Middle frontal gyrus (tissue), 1 donor: ENCODE data around the gene CEP135.

Experiments used
- DNase-seq: peaks from one replicate; pipeline ENCODE4 v3.0.0-alpha.2; 2015; ENCODE audit warnings: low spot score; ENCODE audit errors: extremely low spot score

Gene CEP135

GRCh38 chr4:56077676-56078075 lies 128.9 kb downstream of the CEP135 start:
- no peak for DNase-seq

- DNase-seq = no peak
These were observed 130.1 kb downstream of the CEP135 start for GRCh38 chr4:56078866-56079265.

GRCh38 chr4:56080384-56080783 lies 131.6 kb downstream of the CEP135 start:
- no peak for DNase-seq

- DNase-seq = no peak
These were observed 134.1 kb downstream of the CEP135 start for GRCh38 chr4:56082829-56083228.
